Fibroblast of villous mesenchyme (primary cell): ENCODE data around the gene TRIP4. TPM values are rescaled to one million over a fixed set of nuclear protein-coding genes. Genes with fewer than 3 reads are reported as not detected.

Experiments
- DNase-seq: peaks from one replicate; pipeline ENCODE4 v3.0.0-alpha.2; 2010; ENCODE audit warnings: low read depth
- H3K4me3 ChIP-seq: 2 replicates; pipeline ENCODE4 v1.5.1; 2011; ENCODE audit warnings: low read depth, mild to moderate bottlenecking, low read length
- CTCF ChIP-seq: IDR thresholded peaks from 2 replicates; pipeline ENCODE4 v1.5.1; 2012; ENCODE audit warnings: low read depth, mild to moderate bottlenecking, low read length; ENCODE audit not compliant: insufficient read depth
- total RNA-seq: library from RNA; depleted of rRNA; stranded (reverse); fragments of >200 nt; gene quantifications from 2 replicates; pipeline ENCODE4 v1.2.3, GENCODE V29; 2012

The TRIP4 gene
- total RNA-seq, 1 donor = 10.8 TPM

GRCh38 chr15:64400583-64400982 is 12.9 kb downstream of the TRIP4 start:
- no peak for DNase-seq
- no peak overlapping the region for H3K4me3 ChIP-seq
- no peak for TF ChIP-seq CTCF

GRCh38 chr15:64412216-64412615 is 24.6 kb downstream of the TRIP4 start:
- TF ChIP-seq CTCF = no peak
- H3K4me3 ChIP-seq = no peak overlapping the region
- no peak for DNase-seq

- no peak for TF ChIP-seq CTCF
- DNase-seq = no peak
- H3K4me3 ChIP-seq = no peak overlapping the region
Measured at GRCh38 chr15:64422697-64423096, 35.1 kb downstream of the TRIP4 start.

GRCh38 chr15:64423970-64424369 is 36.3 kb downstream of the TRIP4 start:
- H3K4me3 ChIP-seq = no peak overlapping the region
- no peak for TF ChIP-seq CTCF
- DNase-seq = no peak

- H3K4me3 ChIP-seq = no peak overlapping the region
- TF ChIP-seq CTCF = no peak
- DNase-seq = no peak
Measured at GRCh38 chr15:64425221-64425620, 37.6 kb downstream of the TRIP4 start.

- peak; percentile 61 for DNase-seq
- peak; percentile 29 for TF ChIP-seq CTCF
- H3K4me3 ChIP-seq = no peak overlapping the region
Measured at GRCh38 chr15:64426845-64427465, 39.3 kb downstream of the TRIP4 start.

GRCh38 chr15:64429448-64429847 is 41.8 kb downstream of the TRIP4 start:
- H3K4me3 ChIP-seq = no peak overlapping the region
- no peak for DNase-seq
- TF ChIP-seq CTCF = no peak
